ENCODE measurements around the gene BAZ2B.

Gene BAZ2B

DNA sequence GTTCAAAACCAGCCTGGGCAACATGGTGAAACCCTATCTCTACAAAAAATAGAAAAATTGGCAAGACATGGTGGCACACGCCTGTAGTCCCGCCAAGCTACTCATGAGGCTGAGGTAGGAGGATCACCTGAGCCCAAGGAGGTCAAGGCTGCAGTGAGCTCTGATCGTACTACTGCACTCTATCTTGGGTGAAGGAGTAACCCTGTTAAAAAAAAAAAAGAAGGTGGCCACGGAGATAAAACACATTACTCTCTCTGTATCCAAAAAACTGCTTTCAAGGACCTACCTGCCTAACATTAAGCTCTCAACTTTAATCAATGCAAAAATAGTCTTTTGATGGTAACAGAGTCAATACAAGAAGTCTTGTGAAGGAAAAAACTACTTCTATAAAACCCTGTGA lies 57.3 kb downstream of the BAZ2B start:
- no peak overlapping the region for H3K9ac ChIP-seq (ENCODE audit: low read length)
- no peak overlapping the region for H2AFZ ChIP-seq (ENCODE audit: low read depth, low read length, severe bottlenecking)
- H3K9me2 ChIP-seq (replicated peaks; ENCODE audit: insufficient read depth, low read length) = no peaks in the 10 kb centered on the region
- H3K9me3 ChIP-seq (ENCODE audit: insufficient read depth, low read length) = no peaks in the 10 kb centered on the region
- no peak overlapping the region for H3K4me3 ChIP-seq (ENCODE audit: insufficient read depth, low read length, poor library complexity, severe bottlenecking)
- no peaks in the 10 kb centered on the region for H3K27me3 ChIP-seq (ENCODE audit: low read length)
- H3K4me2 ChIP-seq (ENCODE audit: low read depth, low read length, poor library complexity, severe bottlenecking) = no peak overlapping the region
- H3K36me3 ChIP-seq (ENCODE audit: low read length) = no peaks in the 10 kb centered on the region
- no peaks in the 10 kb centered on the region for H4K20me1 ChIP-seq (ENCODE audit: low read depth, low read length)
- no peak overlapping the region for H3K27ac ChIP-seq (ENCODE audit: low read depth, low read length)
- H3K79me2 ChIP-seq (ENCODE audit: insufficient read depth, low read length) = no peaks in the 10 kb centered on the region
- no peaks in the 10 kb centered on the region for H3F3A ChIP-seq (ENCODE audit: insufficient read depth)
- no peak for TF ChIP-seq CTCF (IDR thresholded peaks at IDR 0.05; ENCODE audit: insufficient read depth, low read length, poor library complexity, severe bottlenecking)

DNA sequence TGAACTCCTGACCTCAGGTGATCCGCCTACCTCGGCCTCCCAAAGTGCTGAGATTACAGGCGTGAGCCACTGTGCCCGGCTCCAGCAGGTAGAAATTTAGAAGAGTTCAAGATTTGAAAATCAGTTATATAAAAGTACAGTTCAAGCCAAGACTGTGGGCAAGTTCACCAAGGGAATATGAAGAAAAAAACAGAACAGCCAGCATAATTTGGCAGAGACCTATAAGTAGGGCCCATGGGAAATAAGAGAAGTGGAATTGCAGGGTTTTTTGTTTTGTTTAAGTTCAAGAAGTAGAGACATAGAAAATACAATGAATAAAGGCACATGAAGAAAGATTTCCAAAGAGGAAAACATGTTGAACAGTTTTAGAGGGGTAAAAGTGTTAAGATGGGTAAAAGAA lies 57.9 kb downstream of the BAZ2B start:
- H3K4me2 ChIP-seq (ENCODE audit: low read depth, low read length, poor library complexity, severe bottlenecking) = no peak overlapping the region
- H2AFZ ChIP-seq (ENCODE audit: low read depth, low read length, severe bottlenecking) = no peak overlapping the region
- no peaks in the 10 kb centered on the region for H3K27me3 ChIP-seq (ENCODE audit: low read length)
- H3K9me3 ChIP-seq (ENCODE audit: insufficient read depth, low read length) = no peaks in the 10 kb centered on the region
- H3K4me3 ChIP-seq (ENCODE audit: insufficient read depth, low read length, poor library complexity, severe bottlenecking) = no peak overlapping the region
- no peaks in the 10 kb centered on the region for H3K9me2 ChIP-seq (replicated peaks; ENCODE audit: insufficient read depth, low read length)
- H4K20me1 ChIP-seq (ENCODE audit: low read depth, low read length) = no peaks in the 10 kb centered on the region
- H3F3A ChIP-seq (ENCODE audit: insufficient read depth) = no peaks in the 10 kb centered on the region
- H3K9ac ChIP-seq (ENCODE audit: low read length) = no peak overlapping the region
- no peak overlapping the region for H3K27ac ChIP-seq (ENCODE audit: low read depth, low read length)
- H3K36me3 ChIP-seq (ENCODE audit: low read length) = no peaks in the 10 kb centered on the region
- no peak for TF ChIP-seq CTCF (IDR thresholded peaks at IDR 0.05; ENCODE audit: insufficient read depth, low read length, poor library complexity, severe bottlenecking)
- TF ChIP-seq EZH2phosphoT487 (conservative IDR thresholded peaks at IDR 0.05; ENCODE audit: low read length) = no peak
- H3K79me2 ChIP-seq (ENCODE audit: insufficient read depth, low read length) = no peaks in the 10 kb centered on the region

DNA sequence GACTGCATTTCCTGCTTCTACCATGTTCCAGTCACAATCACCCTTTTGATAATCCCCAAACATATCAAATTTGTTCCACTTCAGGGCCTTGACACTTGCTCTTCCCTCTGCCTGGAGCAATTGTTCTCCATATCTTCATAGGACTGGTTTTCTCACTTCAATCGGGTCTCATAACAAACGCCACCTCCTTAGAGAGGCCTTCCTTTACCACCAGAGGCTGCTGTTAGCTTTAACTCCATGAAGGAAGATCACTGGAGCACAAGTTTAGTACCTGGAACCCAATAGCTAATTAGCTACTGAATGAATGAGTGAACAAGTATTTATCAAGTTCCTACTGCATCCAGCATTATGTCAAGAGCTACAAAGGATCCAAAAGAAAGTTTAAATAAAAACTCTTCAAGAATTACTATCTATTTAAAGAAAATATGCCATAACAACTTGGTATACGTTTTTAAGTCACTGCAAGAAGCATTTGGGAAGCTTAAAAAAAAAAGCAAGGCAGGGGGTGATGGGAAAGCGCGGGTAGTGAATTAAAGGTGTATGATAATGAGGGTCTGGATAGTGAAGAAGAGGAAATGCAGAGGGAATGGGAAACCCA lies 58.8 kb downstream of the BAZ2B start:
- no peaks in the 10 kb centered on the region for H3K9me3 ChIP-seq (ENCODE audit: insufficient read depth, low read length)
- H3K9me2 ChIP-seq (replicated peaks; ENCODE audit: insufficient read depth, low read length) = no peaks in the 10 kb centered on the region
- H3K9ac ChIP-seq (ENCODE audit: low read length) = no peak overlapping the region
- no peaks in the 10 kb centered on the region for H3K27me3 ChIP-seq (ENCODE audit: low read length)
- H4K20me1 ChIP-seq (ENCODE audit: low read depth, low read length) = no peaks in the 10 kb centered on the region
- no peak overlapping the region for H3K4me2 ChIP-seq (ENCODE audit: low read depth, low read length, poor library complexity, severe bottlenecking)
- H3K4me3 ChIP-seq (ENCODE audit: insufficient read depth, low read length, poor library complexity, severe bottlenecking) = no peak overlapping the region
- TF ChIP-seq CTCF (IDR thresholded peaks at IDR 0.05; ENCODE audit: insufficient read depth, low read length, poor library complexity, severe bottlenecking) = no peak
- TF ChIP-seq EZH2phosphoT487 (conservative IDR thresholded peaks at IDR 0.05; ENCODE audit: low read length) = no peak
- H3F3A ChIP-seq (ENCODE audit: insufficient read depth) = no peaks in the 10 kb centered on the region
- H3K36me3 ChIP-seq (ENCODE audit: low read length) = no peaks in the 10 kb centered on the region
- no peaks in the 10 kb centered on the region for H3K79me2 ChIP-seq (ENCODE audit: insufficient read depth, low read length)
- H3K27ac ChIP-seq (ENCODE audit: low read depth, low read length) = no peak overlapping the region
- no peak overlapping the region for H2AFZ ChIP-seq (ENCODE audit: low read depth, low read length, severe bottlenecking)

Data from SU-DHL-6 (cell line).